Endothelial cell of umbilical vein (primary cell): Measurements from ENCODE around the gene MITF. TPM values are rescaled to one million over a fixed set of nuclear protein-coding genes. Genes with fewer than 3 reads are reported as not detected.

Experiments used
- BruUV-seq: library from RNA; stranded (reverse); fragments of 400-500 nt; replicated peaks from 2 replicates; lab custom pipeline; 2021; lab: Mats Ljungman, UMichigan
- CTCF ChIA-PET: fragments of 300-600, 350-600 bp; sonication (Branson Sonifier 250); formaldehyde crosslinking; loops from one replicate; lab custom pipeline; 2021; ENCODE audit warnings: antibody characterized with exemption, inconsistent platforms; lab: Charles Lee
- POLR2A ChIA-PET: fragments of 300-600, 350-600 bp; sonication (Branson Sonifier 250); formaldehyde crosslinking; loops from one replicate; lab custom pipeline; 2021; ENCODE audit warnings: antibody characterized with exemption, inconsistent platforms; lab: Charles Lee
- DNase-seq: peaks from one replicate; pipeline ENCODE4 v3.0.0-alpha.2; 2011; ENCODE audit warnings: low read depth, low spot score
- FAIRE-seq: peaks from 2 replicates; lab custom pipeline; 2011; peaks lifted over from hg19 to GRCh38; lab: Jason Lieb, UNC
- H2AFZ ChIP-seq: 2 replicates; pipeline ENCODE4 v1.6.0; 2012; ENCODE audit warnings: low read depth, low read length, control low read depth, inconsistent platforms
- H3K27ac ChIP-seq: 2 replicates; pipeline ENCODE4 v1.5.1; 2011; ENCODE audit warnings: low read depth, mild to moderate bottlenecking, control low read depth, low read length, moderate library complexity; ENCODE audit not compliant: insufficient read depth
- H3K27me3 ChIP-seq, 2 experiments: 2 replicates each; pipeline versions ENCODE4 v1.6.0 to v1.6.1; 2011; ENCODE audit warnings: low read length in 2 of 2, mixed read lengths in 1 of 2; ENCODE audit not compliant: control insufficient read depth in 2 of 2, insufficient read depth in 2 of 2
- H3K36me3 ChIP-seq, 2 experiments: 2 replicates in 1 of 2; 3 replicates in 1 of 2; pipeline ENCODE4 v1.5.1; 2011; ENCODE audit warnings: low read length in 2 of 2, mild to moderate bottlenecking in 1 of 2, moderate library complexity in 1 of 2; ENCODE audit not compliant: control insufficient read depth in 2 of 2, insufficient read depth in 2 of 2; ENCODE audit errors: extremely low read depth in 1 of 2
- H3K4me1 ChIP-seq: 3 replicates; pipeline ENCODE4 v1.5.1; 2011; ENCODE audit warnings: mild to moderate bottlenecking, low read length; ENCODE audit not compliant: control insufficient read depth, insufficient read depth; ENCODE audit errors: extremely low read depth
- H3K4me2 ChIP-seq: 2 replicates; pipeline ENCODE4 v1.6.1; 2011; ENCODE audit warnings: low read length, control low read depth, mixed read lengths; ENCODE audit not compliant: insufficient read depth
- H3K4me3 ChIP-seq, 3 experiments: fragments of 200-600 bp in 1 of 3; sonication (generic), shearing (Covaris generic) in 1 of 3; replicated peaks in 1 of 3; 2 replicates each; pipeline ENCODE4 v1.5.1; 2011 to 2016; ENCODE audit warnings: control low read depth in 3 of 3, low read length in 3 of 3, mild to moderate bottlenecking in 2 of 3, inconsistent platforms in 1 of 3, low read depth in 1 of 3, moderate library complexity in 1 of 3; ENCODE audit not compliant: insufficient read depth in 1 of 3
- H3K79me2 ChIP-seq: 2 replicates; pipeline ENCODE4 v1.6.0; 2012; ENCODE audit warnings: low read length, inconsistent platforms; ENCODE audit not compliant: control insufficient read depth, insufficient read depth
- H3K9ac ChIP-seq: replicated peaks from 2 replicates; pipeline ENCODE3; 2011; ENCODE audit warnings: low read length, control low read depth; ENCODE audit not compliant: insufficient read depth; ENCODE audit errors: extremely low read depth
- H3K9me1 ChIP-seq: replicated peaks from 3 replicates; pipeline ENCODE4 v1.6.0; 2011; ENCODE audit warnings: mild to moderate bottlenecking, low read length; ENCODE audit not compliant: control insufficient read depth, insufficient read depth; ENCODE audit errors: extremely low read depth
- H3K9me3 ChIP-seq: replicated peaks from 2 replicates; pipeline ENCODE4 v1.5.1; 2012; ENCODE audit warnings: low read length, inconsistent platforms; ENCODE audit not compliant: control insufficient read depth, insufficient read depth
- H4K20me1 ChIP-seq: replicated peaks from 2 replicates; pipeline ENCODE3; 2011; ENCODE audit warnings: mild to moderate bottlenecking, low read length; ENCODE audit not compliant: control insufficient read depth, insufficient read depth; ENCODE audit errors: extremely low read depth
- EZH2 ChIP-seq: IDR thresholded peaks from 2 replicates; pipeline ENCODE4 v1.6.1; 2012; ENCODE audit warnings: borderline replicate concordance, low read depth, mild to moderate bottlenecking, moderate library complexity, low read length, inconsistent platforms; ENCODE audit not compliant: severe bottlenecking
- FOS ChIP-seq: IDR thresholded peaks from 2 replicates; pipeline ENCODE4 v1.6.1; 2011; ENCODE audit warnings: mild to moderate bottlenecking, low read length, moderate library complexity, borderline replicate concordance; ENCODE audit not compliant: insufficient read depth
- GATA2 ChIP-seq: IDR thresholded peaks from 2 replicates; pipeline ENCODE4 v1.7.0; 2011; ENCODE audit warnings: low read depth, mild to moderate bottlenecking, moderate library complexity, mixed read lengths, low read length; ENCODE audit not compliant: insufficient read length, insufficient read depth
- JUN ChIP-seq: IDR thresholded peaks from 2 replicates; pipeline ENCODE4 v1.6.1; 2011; ENCODE audit warnings: borderline replicate concordance, low read depth; ENCODE audit not compliant: insufficient read length, insufficient read depth
- MYC ChIP-seq: IDR thresholded peaks from one replicate; pipeline ENCODE4 v1.6.1; 2011; ENCODE audit warnings: mild to moderate bottlenecking, low read depth, low read length
- POLR2A ChIP-seq: IDR thresholded peaks from 2 replicates; pipeline ENCODE4 v1.6.1; 2012; ENCODE audit warnings: low read depth, mild to moderate bottlenecking, control low read depth, low read length
- POLR2AphosphoS5 ChIP-seq: IDR thresholded peaks from 2 replicates; pipeline ENCODE4 v1.6.1; 2012; ENCODE audit warnings: low read depth, mild to moderate bottlenecking, control low read depth, low read length, moderate library complexity; ENCODE audit not compliant: insufficient read depth
- dilution Hi-C: fragments of 300-500 bp; cut with MboI; formaldehyde crosslinking; loops from one replicate; pipeline ENCODE4 v1.15.0; 2019; ENCODE audit warnings: low sequenced_read_pairs; ENCODE audit not compliant: extremely low pct_ligation_motif_present
- intact Hi-C: fragments of 100-400 bp; cut with micrococcal nuclease; formaldehyde crosslinking; loops from one replicate; pipeline ENCODE4 v1.10.0; 2022
- polyA plus RNA-seq, 4 experiments: library from polyadenylated mRNA; depleted of rRNA in 3 of 4; stranded (reverse) in 3 of 4; unstranded in 1 of 4; fragments of >200 nt; gene quantifications; 2 replicates each; pipeline versions ENCODE4 v1.2.1 to v1.2.3, GENCODE V29; 2011 to 2012; ENCODE audit warnings: missing spikeins in 1 of 4
- total RNA-seq: library from RNA; stranded (reverse); gene quantifications from 2 replicates; pipeline ENCODE4 v1.2.3, GENCODE V29; 2021
- TF ChIP-seq, protein P1 (sequence below): IDR thresholded peaks from 2 replicates; pipeline ENCODE4 v1.6.1; 2011; ENCODE audit not compliant: insufficient read depth, insufficient read length
- TF ChIP-seq, protein P2 (sequence below), 2 donors: IDR thresholded peaks; 1 replicate in 1 of 2; 2 replicates in 1 of 2; pipeline ENCODE4 v1.5.1; 2011; ENCODE audit warnings: low read length in 2 of 2, mild to moderate bottlenecking in 2 of 2, moderate library complexity in 2 of 2, control low read depth in 1 of 2, inconsistent platforms in 1 of 2, low read depth in 1 of 2; ENCODE audit not compliant: insufficient read depth in 1 of 2; ENCODE audit errors: extremely low read depth in 1 of 2

Gene MITF
- total and polyA plus RNA-seq, 2 donors (not counting 3 experiments of a cell fraction or from before 2014, with no cell fraction given) = 1.6 to 2.5 TPM

DNA sequence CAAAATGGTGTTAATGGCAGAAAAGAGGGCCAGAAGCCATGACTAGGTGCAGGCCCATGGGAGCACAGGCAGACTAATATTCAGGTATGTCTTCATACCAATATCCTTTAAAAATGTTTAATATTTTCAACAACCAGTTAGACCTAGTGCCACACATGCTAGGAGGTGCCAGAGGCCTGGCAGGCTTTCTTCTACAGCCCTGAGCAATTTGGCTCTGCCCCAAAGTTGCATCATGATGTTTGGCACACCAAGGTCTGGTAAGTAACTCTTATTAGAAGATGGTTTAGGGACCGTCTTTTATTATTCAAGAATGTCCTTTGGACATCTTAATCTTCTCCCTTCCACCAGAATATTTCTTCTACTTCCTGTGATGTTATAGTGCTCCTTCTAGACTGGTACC lies 34.8 kb downstream of the MITF start:
- Histone ChIP-seq H3K9me1 (no peaks in the 10 kb centered on the region), H3K79me2 (no peaks in the 10 kb centered on the region), H2AFZ (no peak overlapping the region), H3K27me3 (no peaks in the 10 kb centered on the region), H3K9ac (no peak overlapping the region), H3K4me3 (no peak overlapping the region), H3K9me3 (no peaks in the 10 kb centered on the region), H3K4me1 (peaks cover 35% of the 10 kb centered on the region), H3K36me3 (no peaks in the 10 kb centered on the region), H3K4me2 (no peak overlapping the region), H3K27ac (no peak overlapping the region), H4K20me1 (no peaks in the 10 kb centered on the region)
- dilution Hi-C loops = no loop called here
- FAIRE-seq = no peak
- POLR2A ChIA-PET = no interaction called here
- DNase-seq = no peak
- CTCF ChIA-PET = interaction anchor here (1.6 kb wide), 1 partner anchor 8 kb away, joined by 7 read pairs; no protein-coding TSS in a partner anchor
- TF ChIP-seq GATA2 (no peak), EZH2 (no peak), JUN (no peak), POLR2AphosphoS5 (no peak), MYC (no peak), FOS (no peak), POLR2A (no peak)
- TF ChIP-seq, protein P1, sequence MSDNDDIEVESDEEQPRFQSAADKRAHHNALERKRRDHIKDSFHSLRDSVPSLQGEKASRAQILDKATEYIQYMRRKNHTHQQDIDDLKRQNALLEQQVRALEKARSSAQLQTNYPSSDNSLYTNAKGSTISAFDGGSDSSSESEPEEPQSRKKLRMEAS = no peak
- TF ChIP-seq, protein P2, sequence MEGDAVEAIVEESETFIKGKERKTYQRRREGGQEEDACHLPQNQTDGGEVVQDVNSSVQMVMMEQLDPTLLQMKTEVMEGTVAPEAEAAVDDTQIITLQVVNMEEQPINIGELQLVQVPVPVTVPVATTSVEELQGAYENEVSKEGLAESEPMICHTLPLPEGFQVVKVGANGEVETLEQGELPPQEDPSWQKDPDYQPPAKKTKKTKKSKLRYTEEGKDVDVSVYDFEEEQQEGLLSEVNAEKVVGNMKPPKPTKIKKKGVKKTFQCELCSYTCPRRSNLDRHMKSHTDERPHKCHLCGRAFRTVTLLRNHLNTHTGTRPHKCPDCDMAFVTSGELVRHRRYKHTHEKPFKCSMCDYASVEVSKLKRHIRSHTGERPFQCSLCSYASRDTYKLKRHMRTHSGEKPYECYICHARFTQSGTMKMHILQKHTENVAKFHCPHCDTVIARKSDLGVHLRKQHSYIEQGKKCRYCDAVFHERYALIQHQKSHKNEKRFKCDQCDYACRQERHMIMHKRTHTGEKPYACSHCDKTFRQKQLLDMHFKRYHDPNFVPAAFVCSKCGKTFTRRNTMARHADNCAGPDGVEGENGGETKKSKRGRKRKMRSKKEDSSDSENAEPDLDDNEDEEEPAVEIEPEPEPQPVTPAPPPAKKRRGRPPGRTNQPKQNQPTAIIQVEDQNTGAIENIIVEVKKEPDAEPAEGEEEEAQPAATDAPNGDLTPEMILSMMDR (IDR thresholded peaks at IDR 0.05; ENCODE audit: extremely low read depth in 1 of 2, insufficient read depth in 1 of 2, low read depth in 1 of 2, low read length in 2 of 2) = no peak
- BruUV-seq = no TSS peak
- intact Hi-C loops = no loop called here
